PC-3 (cell line): ENCODE data around the gene CDY1B. TPM values are rescaled to one million over a fixed set of nuclear protein-coding genes. Genes with fewer than 3 reads are reported as not detected.
"Not testable (repeated sequence)": the region's sequence is repeated elsewhere in the genome, so short reads cannot be mapped to it uniquely, and the experiment has no call there.

Experiments
- ATAC-seq: fragments of 200-7000 bp; cut with Tn5 transposase; 2 replicates; pipeline ENCODE4 v1.9.1; 2020; ENCODE audit warnings: mild to moderate bottlenecking, moderate library complexity
- Bru-seq: library from RNA; stranded (reverse); fragments of 400-500 nt; gene quantifications from one replicate; lab custom pipeline; 2021; lab: Mats Ljungman, UMichigan
- BruChase-seq, 2 experiments: library from RNA; stranded (reverse); fragments of 400-500 nt; gene quantifications; one replicate each; lab custom pipeline; 2021; lab: Mats Ljungman, UMichigan
- BruUV-seq: library from RNA; stranded (reverse); fragments of 400-500 nt; replicated peaks from 2 replicates; lab custom pipeline; 2021; lab: Mats Ljungman, UMichigan
- CTCF ChIA-PET: fragments of 300-600 bp; sonication (Branson Sonifier 250); formaldehyde crosslinking; loops from one replicate; lab custom pipeline; 2022; ENCODE audit warnings: antibody characterized with exemption; lab: Charles Lee
- POLR2A ChIA-PET: fragments of 300-600 bp; sonication (Branson Sonifier 250); formaldehyde crosslinking; loops from one replicate; lab custom pipeline; 2022; ENCODE audit warnings: antibody characterized with exemption; ENCODE audit not compliant: unreplicated experiment; lab: Charles Lee
- DNase-seq: peaks from one replicate; pipeline ENCODE4 v3.0.0-alpha.2; 2015
- H2AFZ ChIP-seq: fragments of 300-600 bp; sonication (generic); 2 replicates; pipeline ENCODE4 v1.6.0; 2016; ENCODE audit warnings: antibody characterized with exemption, low read length
- H3F3A ChIP-seq: fragments of 300-600 bp; sonication (generic); one replicate; pipeline ENCODE4 v1.6.0; 2017; ENCODE audit warnings: antibody characterized with exemption, low read length, control low read depth, mild to moderate bottlenecking; ENCODE audit not compliant: unreplicated experiment
- H3K27ac ChIP-seq: fragments of 300-600 bp; sonication (generic); 2 replicates; pipeline ENCODE4 v1.5.1; 2016; ENCODE audit warnings: mild to moderate bottlenecking, low read length
- H3K27me3 ChIP-seq: fragments of 300-600 bp; sonication (generic); 2 replicates; pipeline ENCODE4 v1.6.1; 2016; ENCODE audit warnings: low read length, mixed read lengths
- H3K36me3 ChIP-seq: fragments of 300-600 bp; sonication (generic); 2 replicates; pipeline ENCODE4 v1.6.1; 2016; ENCODE audit warnings: low read depth, mixed run types, low read length, mixed read lengths
- H3K4me1 ChIP-seq: fragments of 300-600 bp; sonication (generic); 2 replicates; pipeline ENCODE4 v1.5.1; 2016; ENCODE audit warnings: low read length; ENCODE audit not compliant: insufficient read depth
- H3K4me2 ChIP-seq: fragments of 300-600 bp; sonication (generic); 2 replicates; pipeline ENCODE4 v1.6.0; 2016; ENCODE audit warnings: low read length
- H3K4me3 ChIP-seq: fragments of 300-600 bp; sonication (generic); 2 replicates; pipeline ENCODE4 v1.5.1; 2016; ENCODE audit warnings: mild to moderate bottlenecking, low read length, mixed read lengths
- H3K79me2 ChIP-seq: fragments of 300-600 bp; sonication (generic); 2 replicates; pipeline ENCODE4 v1.6.1; 2017; ENCODE audit warnings: low read length, mixed read lengths
- H3K9ac ChIP-seq: fragments of 300-600 bp; sonication (generic); 2 replicates; pipeline ENCODE4 v1.6.0; 2016; ENCODE audit warnings: mild to moderate bottlenecking, low read length
- H3K9me2 ChIP-seq: fragments of 300-600 bp; sonication (generic); replicated peaks from 2 replicates; pipeline ENCODE4 v1.6.1; 2016; ENCODE audit warnings: mixed run types, low read length, mixed read lengths
- H3K9me3 ChIP-seq: fragments of 300-600 bp; sonication (generic); 2 replicates; pipeline ENCODE4 v1.6.1; 2016; ENCODE audit warnings: low read length, mixed read lengths
- H4K20me1 ChIP-seq: fragments of 300-600 bp; sonication (generic); 2 replicates; pipeline ENCODE4 v1.6.1; 2016; ENCODE audit warnings: low read length, mixed read lengths
- intact Hi-C: fragments of 100-400 bp; cut with micrococcal nuclease; formaldehyde crosslinking; loops from 2 replicates; pipeline ENCODE4 v1.9.0; 2023
- long read RNA-seq: library from polyadenylated mRNA; unstranded; transcript quantifications from one replicate; pipeline ENCODE4 v2.0.0, GENCODE V29; 2021; ENCODE audit not compliant: unreplicated experiment
- total RNA-seq: library from RNA; depleted of rRNA; stranded (reverse); fragments of >200 nt; gene quantifications from 2 replicates; pipeline ENCODE4 v1.2.3, GENCODE V29; 2014; rRNA removed

The CDY1B gene
- total RNA-seq (not detected in 2 replicates), Bru-seq, nascent RNA (not detected), BruChase-seq, experiment 1, labeled RNA remaining after a 6-hour chase (not detected), BruChase-seq, experiment 2, labeled RNA remaining after a 2-hour chase (not detected)
- long read RNA-seq: 0 reads

- BruUV-seq, H3K4me1 ChIP-seq, H4K20me1 ChIP-seq, POLR2A ChIA-PET, H3K36me3 ChIP-seq, H3K4me3 ChIP-seq, intact Hi-C loops, H3K27me3 ChIP-seq, CTCF ChIA-PET, H3K9me3 ChIP-seq, ATAC-seq, H2AFZ ChIP-seq, H3K27ac ChIP-seq, DNase-seq, H3F3A ChIP-seq, H3K79me2 ChIP-seq, H3K4me2 ChIP-seq, H3K9me2 ChIP-seq, H3K9ac ChIP-seq: not testable (repeated sequence)
Measured at GRCh38 chrY:24047919-24048318, at the start of gene CDY1B. CDY1B (minus strand) TSS chrY:24048019; CDS start chrY:24047688, 331 bp downstream.

GRCh38 chrY:24049525-24049924 is 1.7 kb upstream of the CDY1B start:
- CTCF ChIA-PET, H3K9ac ChIP-seq, H3K4me2 ChIP-seq, intact Hi-C loops, BruUV-seq, ATAC-seq, H3K79me2 ChIP-seq, H3K36me3 ChIP-seq, DNase-seq, H3K9me3 ChIP-seq, H3K27ac ChIP-seq, POLR2A ChIA-PET, H3K27me3 ChIP-seq, H3K9me2 ChIP-seq, H3K4me1 ChIP-seq, H3F3A ChIP-seq, H4K20me1 ChIP-seq, H2AFZ ChIP-seq, H3K4me3 ChIP-seq: not testable (repeated sequence)

- H3K4me1 ChIP-seq, intact Hi-C loops, CTCF ChIA-PET, H3K27me3 ChIP-seq, H3K9me3 ChIP-seq, H2AFZ ChIP-seq, H3K9ac ChIP-seq, DNase-seq, H3K4me2 ChIP-seq, POLR2A ChIA-PET, BruUV-seq, ATAC-seq, H4K20me1 ChIP-seq, H3K36me3 ChIP-seq, H3K9me2 ChIP-seq, H3K27ac ChIP-seq, H3F3A ChIP-seq, H3K4me3 ChIP-seq, H3K79me2 ChIP-seq: not testable (repeated sequence)
Measured at GRCh38 chrY:24043209-24043608, 4.6 kb downstream of the CDY1B start.

- H3K36me3 ChIP-seq, H3K79me2 ChIP-seq, H3K27me3 ChIP-seq, H3K9me3 ChIP-seq, H3K4me1 ChIP-seq, H4K20me1 ChIP-seq, H2AFZ ChIP-seq, DNase-seq, ATAC-seq, CTCF ChIA-PET, intact Hi-C loops, H3K9me2 ChIP-seq, H3K9ac ChIP-seq, BruUV-seq, H3K4me3 ChIP-seq, POLR2A ChIA-PET, H3K4me2 ChIP-seq, H3F3A ChIP-seq, H3K27ac ChIP-seq: not testable (repeated sequence)
Measured at GRCh38 chrY:24039008-24039718, 8.7 kb downstream of the CDY1B start.

GRCh38 chrY:24026212-24027103 is 21.4 kb downstream of the CDY1B start:
- CTCF ChIA-PET, H4K20me1 ChIP-seq, H3K4me2 ChIP-seq, H3F3A ChIP-seq, intact Hi-C loops, H3K27me3 ChIP-seq, POLR2A ChIA-PET, H3K79me2 ChIP-seq, H3K36me3 ChIP-seq, H3K4me3 ChIP-seq, H3K9ac ChIP-seq, BruUV-seq, H2AFZ ChIP-seq, H3K9me3 ChIP-seq, H3K4me1 ChIP-seq, ATAC-seq, H3K27ac ChIP-seq, DNase-seq, H3K9me2 ChIP-seq: not testable (repeated sequence)
